HCT116 (cell line): ENCODE data around the gene LRRC31. TPM values are rescaled to one million over a fixed set of nuclear protein-coding genes. Genes with fewer than 3 reads are reported as not detected.

ENCODE experiments used
- ATAC-seq: fragments of 200-7000 bp; cut with Tn5 transposase; 2 replicates; pipeline ENCODE4 v1.9.1; 2020; ENCODE audit warnings: mild to moderate bottlenecking, moderate library complexity
- BruUV-seq: library from RNA; stranded (reverse); fragments of 400-500 nt; replicated peaks from 2 replicates; lab custom pipeline; 2021; lab: Mats Ljungman, UMichigan
- CTCF ChIA-PET: fragments of 300-600 bp; sonication (Branson Sonifier 250); formaldehyde crosslinking; loops from one replicate; lab custom pipeline; 2021; ENCODE audit warnings: antibody characterized with exemption; lab: Charles Lee
- POLR2A ChIA-PET: fragments of 300-600, 350-600 bp; sonication (Branson Sonifier 250); formaldehyde crosslinking; loops from one replicate; lab custom pipeline; 2021; ENCODE audit warnings: antibody characterized with exemption; lab: Charles Lee
- RAD21 ChIA-PET, 2 experiments: fragments of 300-600 bp; sonication (Branson Sonifier 250); formaldehyde crosslinking; loops; one replicate each; lab custom pipeline; 2023; ENCODE audit warnings: low total read pairs in 2 of 2; ENCODE audit not compliant: uncharacterized antibody in 2 of 2, unreplicated experiment in 2 of 2, low non-redundant PET in 1 of 2; lab: Charles Lee
- DNase-seq: peaks from one replicate; pipeline ENCODE4 v3.0.0-alpha.2; 2010; ENCODE audit warnings: low read depth, low spot score
- H2AFZ ChIP-seq: fragments of 200-600 bp; shearing (Covaris generic), sonication (generic); 2 replicates; pipeline ENCODE4 v1.6.1; 2017; ENCODE audit warnings: low read depth, mixed run types, mixed read lengths, antibody characterized with exemption, low read length; ENCODE audit not compliant: poor library complexity, severe bottlenecking
- H3K27ac ChIP-seq: 2 replicates; pipeline ENCODE4 v1.5.1; 2012; ENCODE audit warnings: low read depth, low read length
- H3K27me3 ChIP-seq: fragments of 200-600 bp; sonication (generic); 2 replicates; pipeline ENCODE4 v1.6.1; 2016; ENCODE audit warnings: mixed run types, low read length, mixed read lengths; ENCODE audit not compliant: insufficient read depth
- H3K36me3 ChIP-seq, 2 experiments: fragments of 200-500 bp in 1 of 2; fragments of 200-600 bp in 1 of 2; sonication (Bioruptor generic) in 1 of 2; sonication (generic) in 1 of 2; 2 replicates each; pipeline versions ENCODE4 v1.5.1 to v1.6.1; 2014 to 2016; ENCODE audit warnings: low read length in 2 of 2, inconsistent platforms in 1 of 2, mixed read lengths in 1 of 2, mixed run types in 1 of 2; ENCODE audit not compliant: insufficient read depth in 2 of 2, control insufficient read depth in 1 of 2
- H3K4me1 ChIP-seq, 2 experiments: fragments of 200-600 bp in 1 of 2; sonication (generic) in 1 of 2; 2 replicates each; pipeline versions ENCODE4 v1.5.1 to v1.6.1; 2012 to 2017; ENCODE audit warnings: low read length in 2 of 2, inconsistent platforms in 1 of 2, mild to moderate bottlenecking in 1 of 2, mixed read lengths in 1 of 2, mixed run types in 1 of 2, moderate library complexity in 1 of 2; ENCODE audit not compliant: insufficient read depth in 2 of 2, control insufficient read depth in 1 of 2
- H3K4me2 ChIP-seq: fragments of 200-600 bp; sonication (generic); 2 replicates; pipeline ENCODE4 v1.6.1; 2017; ENCODE audit warnings: mixed run types, low read length, mixed read lengths
- H3K4me3 ChIP-seq, 2 experiments: fragments of 200-600 bp in 1 of 2; sonication (generic) in 1 of 2; replicated peaks in 1 of 2; 2 replicates each; pipeline ENCODE4 v1.5.1; 2011 to 2016; ENCODE audit warnings: low read length in 2 of 2, control low read depth in 1 of 2, low read depth in 1 of 2, mild to moderate bottlenecking in 1 of 2, mixed read lengths in 1 of 2, mixed run types in 1 of 2
- H3K79me2 ChIP-seq: fragments of 200-600 bp; sonication (generic); 2 replicates; pipeline ENCODE4 v1.6.1; 2017; ENCODE audit warnings: mild to moderate bottlenecking, mixed run types, low read length, moderate library complexity, mixed read lengths; ENCODE audit not compliant: insufficient read depth
- H3K9ac ChIP-seq: fragments of 200-600 bp; sonication (generic); 2 replicates; pipeline ENCODE4 v1.6.1; 2016; ENCODE audit warnings: low read length, mixed read lengths
- H3K9me2 ChIP-seq: fragments of 200-600 bp; sonication (generic), shearing (Covaris generic); 2 replicates; pipeline ENCODE4 v1.6.1; 2017; ENCODE audit warnings: mixed run types, mild to moderate bottlenecking, moderate library complexity; ENCODE audit not compliant: insufficient read depth
- H3K9me3 ChIP-seq, 2 experiments: fragments of 200-500 bp in 1 of 2; fragments of 200-600 bp in 1 of 2; sonication (Bioruptor generic) in 1 of 2; sonication (generic) in 1 of 2; 2 replicates each; pipeline ENCODE4 v1.6.1; 2014 to 2017; ENCODE audit warnings: low read length in 2 of 2, mixed read lengths in 2 of 2, inconsistent platforms in 1 of 2, low read depth in 1 of 2, mild to moderate bottlenecking in 1 of 2, mixed run types in 1 of 2, moderate library complexity in 1 of 2; ENCODE audit not compliant: control insufficient read depth in 1 of 2, insufficient read depth in 1 of 2
- H4K20me1 ChIP-seq: fragments of 200-600 bp; sonication (generic), shearing (Covaris generic); 2 replicates; pipeline ENCODE4 v1.6.1; 2017; ENCODE audit warnings: mixed run types, mild to moderate bottlenecking, moderate library complexity; ENCODE audit not compliant: insufficient read depth
- CBX3 ChIP-seq: IDR thresholded peaks from 2 replicates; pipeline ENCODE4 v1.6.1; 2012; ENCODE audit warnings: low read depth
- CEBPB ChIP-seq: IDR thresholded peaks from 2 replicates; pipeline ENCODE4 v1.6.1; 2012; ENCODE audit warnings: low read depth
- ELF1 ChIP-seq: IDR thresholded peaks from 2 replicates; pipeline ENCODE4 v1.6.1; 2012; ENCODE audit warnings: low read depth, borderline replicate concordance
- EZH2 ChIP-seq: fragments of 200-600 bp; sonication (generic); IDR thresholded peaks from 2 replicates; pipeline ENCODE4 v1.6.1; 2017; ENCODE audit warnings: antibody characterized with exemption, mixed run types
- EZH2phosphoT487 ChIP-seq: fragments of 200-600 bp; IDR thresholded peaks from 2 replicates; pipeline ENCODE4 v1.6.1; 2018; ENCODE audit warnings: antibody characterized with exemption, borderline replicate concordance
- FOSL1 ChIP-seq: IDR thresholded peaks from 2 replicates; pipeline ENCODE4 v1.6.1; 2012; ENCODE audit warnings: low read depth
- MAX ChIP-seq: IDR thresholded peaks from 2 replicates; pipeline ENCODE4 v1.6.1; 2012
- POLR2A ChIP-seq: IDR thresholded peaks from 2 replicates; pipeline ENCODE4 v1.7.0; 2011; ENCODE audit warnings: borderline replicate concordance; ENCODE audit not compliant: insufficient read depth, insufficient read length; ENCODE audit errors: extremely low read depth
- POLR2AphosphoS5 ChIP-seq: IDR thresholded peaks from 2 replicates; pipeline ENCODE4 v1.6.1; 2011; ENCODE audit warnings: mild to moderate bottlenecking, low read depth, low read length, moderate library complexity
- RAD21 ChIP-seq: IDR thresholded peaks from 2 replicates; pipeline ENCODE4 v1.6.1; 2012; ENCODE audit warnings: low read depth, mild to moderate bottlenecking
- SIN3A ChIP-seq: IDR thresholded peaks from 2 replicates; pipeline ENCODE4 v1.6.1; 2012; ENCODE audit warnings: low read depth
- SP1 ChIP-seq: IDR thresholded peaks from 2 replicates; pipeline ENCODE4 v1.6.1; 2012; ENCODE audit warnings: low read depth
- SRF ChIP-seq: IDR thresholded peaks from 2 replicates; pipeline ENCODE4 v1.6.1; 2012; ENCODE audit warnings: low read depth
- TCF7L2 ChIP-seq: IDR thresholded peaks from 2 replicates; pipeline ENCODE4 v1.7.0; 2011; ENCODE audit warnings: borderline replicate concordance, inconsistent platforms; ENCODE audit not compliant: insufficient read depth, insufficient read length; ENCODE audit errors: extremely low read depth
- YY1 ChIP-seq: IDR thresholded peaks from 2 replicates; pipeline ENCODE4 v1.6.1; 2011; ENCODE audit warnings: low read length, low read depth, moderate library complexity, mild to moderate bottlenecking; ENCODE audit not compliant: insufficient replicate concordance; ENCODE audit errors: extremely low read depth
- ZFX ChIP-seq: fragments of 450-650 bp; IDR thresholded peaks from 2 replicates; pipeline ENCODE4 v1.6.1; 2017
- ZNF274 ChIP-seq: fragments of 200-500 bp; sonication (Bioruptor generic); IDR thresholded peaks from 2 replicates; pipeline ENCODE4 v1.6.1; 2014; ENCODE audit warnings: mild to moderate bottlenecking, low read depth, low read length, inconsistent platforms
- intact Hi-C: fragments of 100-400 bp; cut with micrococcal nuclease; formaldehyde crosslinking; loops from 2 replicates; pipeline ENCODE4 v1.10.0; 2022
- total RNA-seq: library from RNA; stranded (reverse); gene quantifications from one replicate; pipeline ENCODE4 v1.2.1, GENCODE V29; 2021; ENCODE audit not compliant: unreplicated experiment
- TF ChIP-seq, protein P1 (sequence below): IDR thresholded peaks from 2 replicates; pipeline ENCODE4 v1.6.1; 2011; ENCODE audit warnings: mild to moderate bottlenecking, low read length, moderate library complexity; ENCODE audit not compliant: insufficient replicate concordance; ENCODE audit errors: extremely low read depth
- TF ChIP-seq, protein P2 (sequence below): IDR thresholded peaks from 2 replicates; pipeline ENCODE4 v1.6.1; 2012

LRRC31 gene
- total RNA-seq, 1 experiment from 2014 or later = not detected

DNA sequence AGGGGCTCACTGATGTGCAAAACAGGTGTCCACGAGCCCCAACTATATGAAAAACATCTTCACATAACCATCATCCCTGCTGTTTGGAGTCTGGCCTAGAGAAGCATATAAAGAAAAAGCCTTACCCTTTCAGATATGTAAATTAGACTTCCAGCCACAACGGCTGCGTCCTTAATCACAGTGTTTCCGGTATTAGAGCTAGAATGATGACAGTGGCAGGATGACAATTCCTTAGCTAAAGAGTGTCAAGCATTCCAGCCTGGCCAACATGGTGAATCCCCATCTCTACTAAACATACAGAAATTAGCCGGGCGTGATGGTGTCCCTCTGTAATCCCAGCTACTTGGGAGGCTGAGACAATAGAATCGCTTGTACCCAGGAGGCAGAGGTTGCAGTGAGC lies 22.2 kb upstream of the LRRC31 start:
- BruUV-seq = no TSS peak
- no peaks in the 10 kb centered on the region for H3K9me2 ChIP-seq
- TF ChIP-seq, protein P1, sequence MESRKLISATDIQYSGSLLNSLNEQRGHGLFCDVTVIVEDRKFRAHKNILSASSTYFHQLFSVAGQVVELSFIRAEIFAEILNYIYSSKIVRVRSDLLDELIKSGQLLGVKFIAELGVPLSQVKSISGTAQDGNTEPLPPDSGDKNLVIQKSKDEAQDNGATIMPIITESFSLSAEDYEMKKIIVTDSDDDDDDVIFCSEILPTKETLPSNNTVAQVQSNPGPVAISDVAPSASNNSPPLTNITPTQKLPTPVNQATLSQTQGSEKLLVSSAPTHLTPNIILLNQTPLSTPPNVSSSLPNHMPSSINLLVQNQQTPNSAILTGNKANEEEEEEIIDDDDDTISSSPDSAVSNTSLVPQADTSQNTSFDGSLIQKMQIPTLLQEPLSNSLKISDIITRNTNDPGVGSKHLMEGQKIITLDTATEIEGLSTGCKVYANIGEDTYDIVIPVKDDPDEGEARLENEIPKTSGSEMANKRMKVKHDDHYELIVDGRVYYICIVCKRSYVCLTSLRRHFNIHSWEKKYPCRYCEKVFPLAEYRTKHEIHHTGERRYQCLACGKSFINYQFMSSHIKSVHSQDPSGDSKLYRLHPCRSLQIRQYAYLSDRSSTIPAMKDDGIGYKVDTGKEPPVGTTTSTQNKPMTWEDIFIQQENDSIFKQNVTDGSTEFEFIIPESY = no peak
- TF ChIP-seq YY1 (no peak), TCF7L2 (no peak), POLR2A (no peak), CEBPB (no peak), RAD21 (no peak), EZH2 (no peak), ELF1 (no peak), SRF (no peak), SP1 (no peak), POLR2AphosphoS5 (no peak), ZFX (no peak), MAX (no peak), CBX3 (no peak), FOSL1 (no peak), EZH2phosphoT487 (no peak), ZNF274 (no peak), SIN3A (no peak)
- TF ChIP-seq, protein P2, sequence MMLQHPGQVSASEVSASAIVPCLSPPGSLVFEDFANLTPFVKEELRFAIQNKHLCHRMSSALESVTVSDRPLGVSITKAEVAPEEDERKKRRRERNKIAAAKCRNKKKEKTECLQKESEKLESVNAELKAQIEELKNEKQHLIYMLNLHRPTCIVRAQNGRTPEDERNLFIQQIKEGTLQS = no peak
- no peaks in the 10 kb centered on the region for H3K79me2 ChIP-seq
- no peaks in the 10 kb centered on the region for H3K9me3 ChIP-seq
- no peaks in the 10 kb centered on the region for H3K27me3 ChIP-seq
- H3K36me3 ChIP-seq = no peaks in the 10 kb centered on the region
- no peak overlapping the region for H2AFZ ChIP-seq
- H3K4me2 ChIP-seq = no peak overlapping the region
- no peak overlapping the region for H3K27ac ChIP-seq
- ATAC-seq (no peak), DNase-seq (no peak)
- no peak overlapping the region for H3K4me3 ChIP-seq
- CTCF ChIA-PET = no interaction called here
- POLR2A ChIA-PET = no interaction called here
- no peaks in the 10 kb centered on the region for H4K20me1 ChIP-seq
- intact Hi-C loops = no loop called here
- no peaks in the 10 kb centered on the region for H3K4me1 ChIP-seq
- H3K9ac ChIP-seq = no peak overlapping the region
- RAD21 ChIA-PET = no interaction called here
